GM21529 (cell line): Measurements from ENCODE around the gene NUDT4B.
"Not testable (repeated sequence)": the region's sequence is repeated elsewhere in the genome, so short reads cannot be mapped to it uniquely, and the experiment has no call there.

Experiments
- ATAC-seq: cut with Tn5 transposase; IDR thresholded peaks from one replicate; pipeline ENCODE4 v1.9.1; 2021; ENCODE audit not compliant: unreplicated experiment

NUDT4B gene

DNA sequence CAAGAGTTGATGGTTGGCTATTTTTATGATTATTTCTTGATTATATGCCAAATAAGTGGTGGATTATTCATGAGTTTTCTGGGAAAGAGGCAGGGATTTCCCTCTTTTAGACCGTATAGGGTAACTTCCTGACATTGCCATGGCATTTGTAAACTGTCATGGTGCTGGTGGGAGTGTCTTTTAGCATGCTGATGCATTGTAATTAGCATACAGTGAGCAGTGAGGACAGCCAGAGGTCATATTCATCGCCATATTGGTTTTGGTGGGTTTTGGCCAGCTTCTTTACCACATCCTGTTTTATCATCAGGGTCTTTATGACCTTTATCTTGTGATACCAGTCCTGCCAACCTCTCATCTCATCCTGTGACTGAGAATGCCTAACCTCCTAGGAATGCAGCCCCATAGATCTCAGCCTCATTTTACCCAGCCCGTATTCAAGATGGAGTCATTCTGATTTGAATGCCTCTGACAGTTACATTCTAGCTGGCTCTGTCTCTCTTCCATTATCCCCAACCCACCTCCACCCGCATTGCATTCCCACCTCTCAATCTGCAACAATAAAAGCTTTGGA lies 45.3 kb downstream of the NUDT4B start:
- ATAC-seq: not testable (repeated sequence)
